SK-N-MC (cell line): ENCODE measurements around the gene SOX10.

Source experiments
- EZH2 ChIP-seq: fragments of 200-600 bp; sonication (generic); IDR thresholded peaks from one replicate; pipeline ENCODE4 v1.6.1; 2017; ENCODE audit warnings: antibody characterized with exemption
- FOXP2 ChIP-seq: optimal IDR thresholded peaks from 2 replicates; pipeline ENCODE3; 2011; ENCODE audit warnings: mild to moderate bottlenecking, moderate library complexity; ENCODE audit not compliant: insufficient read depth; ENCODE audit errors: extremely low read length, control extremely low read depth
- POLR2AphosphoS5 ChIP-seq: IDR thresholded peaks from 2 replicates; pipeline ENCODE4 v1.6.1; 2012; ENCODE audit warnings: mild to moderate bottlenecking, low read depth, low read length, borderline replicate concordance

GRCh38 chr22:38029901-38030300, 45.5 kb upstream of the SOX10 start:
- no peak for TF ChIP-seq EZH2
- TF ChIP-seq POLR2AphosphoS5 = no peak
- no peak for TF ChIP-seq FOXP2
